Pons (tissue), 1 donor: ENCODE measurements around the gene ASB15.

Experiments
- DNase-seq: peaks from one replicate; pipeline ENCODE4 v3.0.0-alpha.2; 2016; ENCODE audit warnings: low spot score

Gene ASB15

GRCh38 chr7:123663200-123663599 is 61.6 kb downstream of the ASB15 start:
- DNase-seq, result no peak

- DNase-seq, result no peak
Measured at GRCh38 chr7:123665157-123665556, 63.5 kb downstream of the ASB15 start.

GRCh38 chr7:123665896-123666295 is 64.3 kb downstream of the ASB15 start:
- no peak for DNase-seq

- no peak for DNase-seq
Measured at GRCh38 chr7:123666492-123666891, 64.9 kb downstream of the ASB15 start.

- DNase-seq, result no peak
Measured at GRCh38 chr7:123669485-123669884, 67.9 kb downstream of the ASB15 start.

GRCh38 chr7:123673137-123673732 is 71.6 kb downstream of the ASB15 start:
- no peak for DNase-seq

GRCh38 chr7:123673752-123674398 is 72.3 kb downstream of the ASB15 start:
- no peak for DNase-seq

- no peak for DNase-seq
Measured at GRCh38 chr7:123674399-123675180, 73.0 kb downstream of the ASB15 start.

- DNase-seq, result no peak
Measured at GRCh38 chr7:123675181-123675473, 73.5 kb downstream of the ASB15 start.

- no peak for DNase-seq
Measured at GRCh38 chr7:123677061-123677715, 75.6 kb downstream of the ASB15 start.

GRCh38 chr7:123679614-123680013 is 78.0 kb downstream of the ASB15 start:
- no peak for DNase-seq

- DNase-seq, result no peak
Measured at GRCh38 chr7:123680580-123680979, 79.0 kb downstream of the ASB15 start.

- DNase-seq, result no peak
Measured at GRCh38 chr7:123681561-123681960, 79.9 kb downstream of the ASB15 start.

GRCh38 chr7:123682690-123683089 is 81.1 kb downstream of the ASB15 start:
- peak; percentile 67 for DNase-seq

- DNase-seq, result no peak
Measured at GRCh38 chr7:123687161-123687560, 85.5 kb downstream of the ASB15 start.

GRCh38 chr7:123687727-123688126 is 86.1 kb downstream of the ASB15 start:
- DNase-seq, result no peak
